Measurements from ENCODE around the gene LSMEM2.
A peak's percentile ranks its signal among the peaks of the same experiment; 100 is the strongest.
"Not testable (repeated sequence)": the region's sequence is repeated elsewhere in the genome, so short reads cannot be mapped to it uniquely, and the experiment has no call there.

LSMEM2 gene

DNA sequence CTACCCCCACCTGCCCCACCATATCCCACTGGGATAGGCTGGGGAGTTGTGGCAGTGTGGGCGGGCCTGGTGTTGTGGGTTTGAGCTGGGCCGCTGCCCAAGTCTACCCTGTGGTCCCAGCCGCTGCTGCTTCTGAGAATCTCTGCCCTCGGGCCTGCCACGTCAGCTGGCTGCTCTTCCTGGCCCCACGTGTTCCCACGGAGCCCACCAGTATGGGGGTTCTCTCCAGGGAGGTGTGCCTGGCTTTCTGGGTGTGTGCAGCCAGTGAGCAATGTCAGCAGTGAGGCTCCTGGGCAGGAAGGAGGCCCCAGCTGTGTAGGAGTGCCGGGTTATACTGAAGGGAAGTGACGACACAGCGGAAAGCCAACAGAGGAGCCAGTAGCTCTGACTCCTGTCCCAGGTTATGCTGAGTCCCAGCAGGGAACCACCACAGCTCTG is 32.4 kb upstream of the LSMEM2 start:
- peak; percentile 78 for DNase-seq

DNA sequence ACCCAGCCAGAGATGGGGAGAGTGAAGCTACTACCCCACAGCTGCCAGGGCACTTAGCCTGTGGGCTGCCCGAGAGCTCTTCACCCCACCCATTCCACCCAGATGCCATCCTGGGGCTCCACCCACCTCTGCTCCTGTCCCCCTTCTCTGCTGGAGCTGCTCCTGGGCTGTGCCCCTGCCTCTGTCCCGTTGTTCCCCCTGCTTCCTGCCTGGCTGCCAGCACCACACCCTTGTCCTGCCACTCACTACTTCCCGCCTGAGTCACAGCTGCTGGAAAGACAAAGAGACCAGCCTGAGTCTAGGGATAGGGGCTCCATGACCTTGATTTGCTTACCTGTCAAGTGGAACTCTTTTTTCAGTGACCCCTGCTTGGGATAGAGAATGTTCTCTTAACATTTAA is 30.5 kb upstream of the LSMEM2 start:
- no peak for DNase-seq

DNA sequence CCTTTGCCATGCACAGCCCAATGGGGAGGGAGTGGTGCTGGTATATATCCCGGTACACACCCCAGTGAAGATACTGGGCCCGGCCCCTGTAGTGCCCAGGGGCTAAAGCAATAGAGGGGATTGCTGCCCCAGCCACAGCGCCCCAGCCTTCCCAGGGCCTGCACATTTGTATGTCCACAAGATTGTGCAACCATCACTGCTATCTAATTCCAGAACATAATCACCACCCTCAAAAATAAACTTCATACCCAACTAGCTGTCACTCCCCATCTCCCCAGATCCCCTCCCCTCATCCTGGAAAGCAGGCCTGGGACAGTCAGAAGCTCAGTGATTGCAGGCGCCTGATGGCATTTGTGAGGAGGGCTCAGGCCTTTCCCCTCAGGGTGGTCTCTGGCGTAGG is 29.4 kb upstream of the LSMEM2 start:
- DNase-seq = no peak

GRCh38 chr3:50250514-50250913 is 28.4 kb upstream of the LSMEM2 start:
- DNase-seq = no peak

DNA sequence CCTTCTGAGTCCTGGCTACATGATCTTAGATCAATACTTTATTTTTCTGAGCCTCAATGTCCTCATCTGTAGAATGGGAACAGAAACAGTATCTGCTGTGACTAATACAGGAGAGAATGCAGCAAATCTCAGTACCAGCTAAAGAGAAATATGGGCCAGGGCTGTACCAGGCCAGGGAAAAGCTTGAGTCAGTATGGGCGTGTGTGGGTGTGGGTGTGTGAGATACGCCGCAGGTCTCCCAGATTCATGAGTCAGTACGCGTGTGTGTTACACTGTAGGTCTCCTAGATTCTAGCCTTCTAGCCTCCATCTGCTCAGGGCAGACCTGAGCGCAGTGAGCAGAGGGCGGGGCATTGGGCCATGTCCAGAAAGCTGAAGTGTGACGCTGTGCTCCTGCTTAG is 27.7 kb upstream of the LSMEM2 start:
- DNase-seq = peak; percentile 55

DNA sequence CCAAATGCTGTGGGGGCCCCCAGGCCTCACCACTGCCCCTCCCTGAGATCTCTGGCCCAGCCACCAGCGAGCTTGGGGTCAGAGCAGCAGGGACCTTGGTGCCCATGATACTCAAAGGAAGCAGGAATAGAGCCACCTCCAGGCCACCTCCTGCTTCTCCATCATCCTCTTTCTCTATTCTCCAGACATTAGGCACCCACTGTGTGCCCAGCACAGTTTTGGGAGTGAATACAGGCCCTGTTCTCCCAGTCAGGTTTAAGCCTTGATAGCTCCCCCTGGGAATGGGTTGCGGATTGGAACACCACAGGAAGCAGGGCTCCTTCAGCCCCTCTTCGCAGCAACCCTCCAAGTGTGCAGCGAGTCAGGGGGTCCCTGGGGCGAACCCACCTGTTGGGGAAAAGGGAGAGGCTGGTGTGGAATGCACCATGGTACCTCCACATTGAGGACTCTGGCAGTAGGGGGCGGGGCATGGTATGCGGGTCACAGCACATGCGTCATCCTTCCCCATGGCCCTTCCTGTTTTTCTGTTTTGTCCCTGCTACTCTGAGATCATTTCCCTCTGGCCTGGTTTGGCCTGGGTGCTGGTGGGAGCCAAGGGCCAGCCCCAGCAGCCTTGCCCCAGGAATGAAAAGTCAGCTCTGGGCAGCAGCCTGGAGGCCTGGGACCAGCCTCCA is 24.2 kb upstream of the LSMEM2 start:
- DNase-seq = no peak

DNA sequence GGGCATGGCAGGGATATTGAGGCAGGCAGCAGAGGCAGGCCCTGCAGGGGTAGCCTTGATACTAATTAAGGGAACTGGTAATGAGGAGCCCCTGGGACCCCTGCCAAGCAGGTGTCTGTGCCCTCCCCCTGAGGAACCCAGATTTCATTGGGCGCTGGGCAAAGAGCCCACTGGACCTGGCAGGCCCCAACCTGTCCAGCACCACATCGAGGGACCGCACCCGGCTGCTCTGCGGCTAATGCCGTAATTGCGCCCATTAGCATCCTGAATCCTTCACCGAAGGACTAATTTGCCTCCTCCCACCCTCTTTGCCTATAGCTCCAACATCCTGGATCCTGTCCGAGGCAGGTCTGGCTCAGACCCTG is 23.7 kb upstream of the LSMEM2 start:
- no peak for DNase-seq

- peak; percentile 49 for DNase-seq
Observed at GRCh38 chr3:50256978-50257890, 21.7 kb upstream of the LSMEM2 start.

DNA sequence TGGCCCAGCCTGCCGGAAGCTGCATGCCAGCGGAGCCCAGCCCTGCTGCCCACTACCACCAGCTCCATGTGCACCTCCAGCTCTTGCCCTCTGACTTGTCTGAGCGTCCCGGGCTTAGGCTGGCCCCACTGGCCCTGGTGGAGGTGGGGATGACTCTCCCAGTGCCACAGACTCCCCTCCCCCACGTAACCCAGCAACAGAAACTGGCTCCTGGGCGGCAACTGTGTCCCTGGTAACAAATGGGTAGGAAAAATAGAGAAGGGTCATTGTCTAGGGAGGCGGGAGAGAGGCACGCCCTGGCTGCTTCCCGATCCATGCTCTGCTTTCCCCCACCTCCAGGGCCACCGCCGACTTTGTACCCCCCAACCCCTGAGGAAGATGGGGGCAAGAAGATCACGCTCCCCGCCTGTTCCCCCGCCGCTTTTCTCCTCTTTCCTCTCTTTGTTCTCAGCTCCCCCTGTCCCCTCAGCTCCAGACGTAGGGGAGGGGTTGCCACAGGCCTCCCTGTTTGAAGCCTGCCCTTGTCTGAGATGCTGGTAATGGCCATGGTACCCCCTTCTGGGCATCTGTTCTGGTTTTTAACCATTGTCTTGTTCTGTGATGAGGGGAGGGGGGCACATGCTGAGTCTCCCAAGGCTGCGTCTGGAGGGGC is 20.7 kb upstream of the LSMEM2 start:
- no peak for DNase-seq

- DNase-seq = no peak
Observed at GRCh38 chr3:50258979-50259378, 19.9 kb upstream of the LSMEM2 start.

GRCh38 chr3:50259432-50260026 is 19.4 kb upstream of the LSMEM2 start:
- no peak for DNase-seq

DNA sequence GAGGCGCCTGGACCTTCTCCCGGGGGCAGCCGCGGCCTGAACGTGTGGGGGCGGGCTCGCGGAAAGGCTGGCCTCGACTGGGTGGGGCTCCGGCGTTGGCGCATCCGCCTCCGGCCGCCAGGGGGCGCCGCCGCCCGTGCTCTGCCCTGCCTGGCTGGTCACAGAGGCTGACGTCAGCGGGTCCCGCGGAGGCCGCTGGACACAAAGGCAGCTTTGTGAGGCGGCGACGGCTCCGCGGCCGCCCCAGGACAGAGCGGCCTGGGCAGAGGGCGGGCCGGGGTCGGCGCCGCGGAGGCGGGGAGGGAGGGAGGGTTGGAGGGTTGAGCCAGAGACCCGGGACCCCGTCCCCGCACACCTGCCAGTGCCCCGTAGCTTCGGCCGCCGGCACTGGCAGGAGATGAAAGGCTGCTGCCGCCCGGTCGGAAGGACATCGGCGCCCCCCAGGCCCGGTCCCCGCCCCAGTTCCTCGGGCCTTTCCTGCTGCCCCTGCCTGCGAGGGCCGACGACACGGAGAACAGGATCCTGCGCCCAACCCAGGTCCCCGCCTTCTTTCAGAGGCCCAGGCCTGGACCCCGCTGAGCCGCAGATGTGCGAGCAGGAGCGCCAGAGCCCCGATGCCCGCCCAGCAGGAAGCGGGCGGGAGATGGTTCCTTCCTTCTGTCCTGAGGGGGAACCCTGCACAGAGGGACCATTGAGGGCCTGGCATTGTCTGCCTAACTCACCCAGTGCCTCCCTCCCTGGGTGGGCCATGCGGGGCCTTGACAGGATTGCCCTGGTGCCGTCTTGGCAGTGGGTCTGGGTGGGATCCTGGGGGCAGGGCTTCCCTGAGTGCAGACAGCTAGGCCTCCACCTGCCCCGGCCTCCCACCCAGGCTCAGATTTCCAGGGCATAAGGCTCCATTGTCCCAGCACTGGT is 18.6 kb upstream of the LSMEM2 start:
- DNase-seq = peak; percentile 83

DNA sequence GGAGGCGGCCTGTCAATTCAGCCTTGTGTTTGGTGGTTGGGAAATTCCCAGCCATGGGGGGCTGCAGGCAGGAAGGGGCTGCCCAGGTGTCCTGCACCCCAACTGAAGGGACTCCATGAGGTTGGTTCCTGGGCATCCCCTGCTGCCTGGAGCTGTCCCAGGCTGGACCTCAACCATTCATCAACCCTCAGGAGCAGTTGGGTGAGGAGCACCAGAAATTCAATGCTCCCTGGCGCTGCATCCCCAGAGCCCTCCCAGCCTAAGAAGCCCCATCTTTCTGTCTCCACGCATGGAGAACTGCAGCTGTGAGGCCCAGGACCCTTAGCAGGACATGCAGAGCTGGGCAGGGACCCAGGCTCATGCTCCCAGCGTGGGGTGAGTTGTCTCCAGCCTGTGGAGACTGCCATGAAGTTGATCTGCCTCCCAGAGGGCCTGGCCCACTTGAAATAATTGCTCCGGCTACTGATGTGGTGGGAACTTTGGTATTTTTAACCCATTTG is 17.9 kb upstream of the LSMEM2 start:
- no peak for DNase-seq

GRCh38 chr3:50261505-50261904 is 17.4 kb upstream of the LSMEM2 start:
- no peak for DNase-seq

DNA sequence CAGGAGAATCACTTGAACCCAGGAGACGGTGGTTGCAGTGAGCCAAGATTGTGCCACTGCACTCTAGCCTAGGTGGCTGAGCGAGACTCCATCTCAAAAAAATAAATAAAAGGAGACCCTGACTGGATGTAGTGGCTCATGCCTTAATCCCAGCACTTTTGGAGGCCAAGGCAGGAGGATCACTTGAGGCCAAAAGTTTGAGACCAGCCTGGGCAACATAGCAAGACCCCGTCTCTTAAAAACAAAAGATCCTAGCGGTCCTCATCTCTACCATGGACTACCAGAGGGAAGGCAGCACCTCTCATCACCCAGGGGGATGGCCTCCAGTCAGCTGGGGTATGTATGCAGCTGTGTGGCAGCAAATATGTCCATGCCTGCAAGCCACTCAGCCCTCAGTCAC is 16.7 kb upstream of the LSMEM2 start:
- not testable (repeated sequence) for DNase-seq

DNA sequence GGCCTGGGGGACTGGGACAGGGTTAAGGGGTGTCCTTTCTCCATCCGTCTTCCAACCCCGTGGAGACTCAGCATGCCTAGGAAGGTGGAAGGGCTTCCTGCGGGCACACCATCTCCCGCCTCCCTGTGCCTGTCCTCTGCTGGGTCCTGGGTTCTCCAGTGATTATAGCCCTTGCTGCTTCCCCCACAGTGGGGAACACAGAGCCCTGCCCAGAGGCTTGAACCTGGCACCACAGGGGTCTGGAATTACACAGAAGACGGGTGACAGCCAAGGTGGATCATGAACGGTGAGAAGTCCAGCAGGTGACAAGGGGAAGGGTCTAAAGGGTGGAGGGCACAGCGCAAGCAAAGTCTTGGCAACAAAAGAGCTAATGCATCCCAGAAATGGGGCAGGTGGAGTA is 16.1 kb upstream of the LSMEM2 start:
- no peak for DNase-seq

- no peak for DNase-seq
Observed at GRCh38 chr3:50263478-50264382, 15.2 kb upstream of the LSMEM2 start.

DNA sequence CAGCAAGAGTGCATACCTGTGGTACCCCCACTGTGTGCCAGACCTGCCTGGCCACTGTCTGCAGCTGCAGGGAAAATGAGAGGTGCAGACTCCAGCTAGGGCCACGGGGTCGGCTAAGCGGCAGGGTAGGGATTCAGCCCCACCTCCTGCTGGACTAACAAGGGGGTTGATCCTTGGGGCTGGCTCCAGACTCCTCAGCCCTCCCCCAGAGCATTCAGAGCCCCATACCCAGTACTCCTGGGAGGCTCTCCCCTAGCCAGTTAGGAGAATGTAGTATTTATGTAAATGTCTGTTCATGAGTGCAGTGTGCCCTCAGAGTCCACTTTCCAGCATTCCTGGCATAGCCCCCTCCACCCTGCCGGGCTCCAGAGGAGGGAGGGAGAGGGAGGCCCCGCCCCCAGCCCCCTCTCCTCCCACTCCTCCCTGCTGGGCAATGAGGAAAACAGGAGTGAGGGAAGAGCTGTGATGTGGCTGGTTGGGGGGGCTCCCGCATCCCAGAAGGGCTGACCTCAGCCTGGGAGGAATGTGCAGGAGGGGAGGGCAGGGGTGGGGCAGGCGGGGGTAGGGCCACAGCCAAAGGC is 14.4 kb upstream of the LSMEM2 start:
- no peak for DNase-seq

- no peak for DNase-seq
Observed at GRCh38 chr3:50264964-50265485, 13.9 kb upstream of the LSMEM2 start.

- no peak for DNase-seq
Observed at GRCh38 chr3:50265571-50265970, 13.3 kb upstream of the LSMEM2 start.

All from stimulated activated CD4-positive, alpha-beta T cell treated with anti-CD3 and anti-CD28 coated beads, Interleukin-4, amount 100 ng/mL, for 1 hour (primary cell).